ENCODE results near the gene BRMS1. TPM values are rescaled to one million over a fixed set of nuclear protein-coding genes. Genes with fewer than 3 reads are reported as not detected.
"Not testable (repeated sequence)": the region's sequence is repeated elsewhere in the genome, so short reads cannot be mapped to it uniquely, and the experiment has no call there.

Gene BRMS1
- total and polyA plus RNA-seq, 4 donors, result 21.5 to 55.2 (median 23.4) TPM

DNA sequence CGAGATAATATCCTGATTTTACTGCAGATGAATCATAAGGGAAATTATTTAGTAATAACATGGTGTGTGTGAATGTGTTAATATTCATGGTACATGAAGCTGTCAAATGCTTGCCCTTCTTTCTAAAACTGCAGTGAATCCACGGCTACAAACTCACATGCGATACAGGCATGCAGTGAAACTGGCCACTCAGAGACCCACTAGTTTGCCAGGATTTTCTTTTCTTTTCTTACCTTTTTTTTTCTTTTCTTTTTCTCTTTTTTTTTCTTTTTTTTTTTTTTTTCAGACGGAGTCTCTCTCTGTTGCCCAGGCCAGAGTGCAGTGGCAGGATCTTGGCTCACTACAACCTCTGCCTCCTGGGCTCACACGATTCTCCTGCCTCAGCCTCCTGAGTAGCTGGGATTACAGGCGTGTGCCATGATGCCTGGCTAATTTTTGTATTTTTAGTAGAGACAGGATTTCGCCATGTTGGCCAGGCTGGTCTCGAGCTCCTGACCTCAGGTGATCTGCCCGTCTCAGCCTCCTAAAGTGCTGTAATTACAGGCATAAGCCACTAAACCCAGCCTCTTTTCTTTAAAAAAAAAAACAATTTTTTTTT lies 28.9 kb upstream of the BRMS1 start:
- intact Hi-C loops (cut with DNase I); H3K4me1 ChIP-seq (ENCODE audit: control insufficient read depth in 1 of 2, insufficient read depth in 2 of 2, low read length in 2 of 2); ATAC-seq (ENCODE audit: low FRiP score); DNase-seq; H3K9me3 ChIP-seq (ENCODE audit: control insufficient read depth, low read length); H3K36me3 ChIP-seq (ENCODE audit: control insufficient read depth in 1 of 2, insufficient read depth in 2 of 2, low read length in 1 of 2); H3K27me3 ChIP-seq (ENCODE audit: control insufficient read depth in 1 of 2, insufficient read depth in 2 of 2, low read length in 1 of 2); H3K4me3 ChIP-seq (ENCODE audit: low read length in 2 of 2); H3K27ac ChIP-seq (ENCODE audit: low read depth in 1 of 2, low read length in 2 of 2): not testable (repeated sequence)
- WGBS, 2 donors, result 60 to 71% methylated on average over 9 of the region's 9 CpGs

DNA sequence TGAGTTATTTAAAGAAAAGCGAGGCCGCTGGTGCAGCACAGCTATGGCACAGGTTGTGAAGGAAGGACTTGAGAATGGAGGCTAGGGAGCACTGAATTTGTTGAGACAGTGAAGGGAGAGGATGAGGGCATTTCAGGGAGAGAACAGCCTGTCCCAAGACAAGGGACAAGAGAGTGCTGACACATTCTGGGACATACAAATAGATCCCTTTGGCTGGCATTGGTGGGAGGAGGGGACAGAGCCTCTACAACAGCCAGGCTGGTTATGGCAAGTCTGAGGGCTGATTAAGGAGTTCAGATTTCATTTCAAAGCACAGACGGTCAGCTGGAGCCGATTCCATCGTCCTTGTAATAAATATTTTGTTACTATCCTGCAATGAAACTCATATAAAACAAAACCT lies 28.4 kb upstream of the BRMS1 start:
- Histone ChIP-seq H3K4me1 (ENCODE audit: control insufficient read depth in 1 of 2, insufficient read depth in 2 of 2, low read length in 2 of 2) (no peaks in the 10 kb centered on the region), H3K9me3 (ENCODE audit: control insufficient read depth, low read length) (no peaks in the 10 kb centered on the region), H3K27me3 (ENCODE audit: control insufficient read depth in 1 of 2, insufficient read depth in 2 of 2, low read length in 1 of 2) (no peaks in the 10 kb centered on the region), H3K36me3 (ENCODE audit: control insufficient read depth in 1 of 2, insufficient read depth in 2 of 2, low read length in 1 of 2) (no peaks in the 10 kb centered on the region), H3K4me3 (ENCODE audit: low read length in 2 of 2) (no peak overlapping the region), H3K27ac (ENCODE audit: low read depth in 1 of 2, low read length in 2 of 2) (no peak overlapping the region)
- intact Hi-C loops (cut with DNase I), result no loop called here
- no peak for ATAC-seq (ENCODE audit: low FRiP score)
- 44 to 45% methylated on average over 5 of the region's 5 CpGs for WGBS, 2 donors
- DNase-seq, result no peak

DNA sequence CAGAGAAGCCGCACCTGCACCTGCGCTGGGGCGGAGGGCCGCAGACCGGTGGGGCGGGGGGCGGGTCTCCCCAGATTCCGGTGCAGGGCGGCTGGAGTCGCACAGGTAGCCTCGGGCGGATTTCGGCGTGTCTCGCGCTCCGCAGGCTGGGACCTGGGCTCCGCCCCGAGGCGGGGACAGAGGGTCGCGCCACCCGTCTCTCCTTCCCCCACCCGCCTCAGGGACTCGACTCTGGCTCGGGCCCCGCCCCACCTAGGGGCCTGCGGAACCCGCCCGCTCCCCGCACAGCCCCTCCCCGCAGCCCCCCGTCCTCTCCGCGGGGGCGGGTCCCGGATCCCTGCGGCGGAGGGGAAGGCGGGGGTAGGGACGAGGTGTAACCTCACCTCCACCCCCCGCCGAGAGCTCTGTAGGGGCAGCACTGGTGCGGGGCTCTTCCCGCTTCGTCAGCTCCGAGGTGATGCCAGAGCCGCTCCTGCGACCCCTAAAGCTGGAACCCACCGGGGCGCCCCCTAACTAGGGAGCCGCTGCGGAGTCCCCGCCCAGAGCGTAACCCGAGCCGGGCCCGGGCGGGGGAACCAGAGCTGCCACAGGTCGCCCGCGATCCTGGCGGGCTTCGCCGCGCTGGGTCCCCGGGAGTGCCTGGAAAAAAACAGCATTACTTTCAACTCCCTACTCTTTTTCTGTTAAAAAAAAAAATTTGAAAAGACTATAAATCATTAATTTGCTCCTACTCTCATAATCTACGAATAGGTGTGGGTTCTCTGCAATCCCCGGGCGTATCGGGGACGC lies 26.9 kb upstream of the BRMS1 start, which contains the start of gene SLC29A2:
TSS of gene SLC29A2 (minus strand) at position 134 of the 789 bp plus-strand sequence. CDS start 169 bp downstream, outside the sequence.
- peak within 1 kb of the TSS; percentile 51 to 77 for H3K4me3 ChIP-seq (ENCODE audit: low read length in 2 of 2)
- H3K9me3 ChIP-seq (ENCODE audit: control insufficient read depth, low read length), result no peaks in the 10 kb centered on the region
- no peaks in the 10 kb centered on the region for H3K27me3 ChIP-seq (ENCODE audit: control insufficient read depth in 1 of 2, insufficient read depth in 2 of 2, low read length in 1 of 2)
- intact Hi-C loops (cut with DNase I), result no loop called here
- ATAC-seq (ENCODE audit: low FRiP score), result peak; percentile 75
- H3K36me3 ChIP-seq (ENCODE audit: control insufficient read depth in 1 of 2, insufficient read depth in 2 of 2, low read length in 1 of 2), result no peaks in the 10 kb centered on the region
- DNase-seq, result peak; percentile 61 to 78
- H3K27ac ChIP-seq (ENCODE audit: low read depth in 1 of 2, low read length in 2 of 2), result no peak within 1 kb of the TSS
- WGBS, 2 donors, result 1% methylated on average over 51 to 72 of the region's 72 CpGs
- H3K4me1 ChIP-seq (ENCODE audit: control insufficient read depth in 1 of 2, insufficient read depth in 2 of 2, low read length in 2 of 2), result no peaks in the 10 kb centered on the region

DNA sequence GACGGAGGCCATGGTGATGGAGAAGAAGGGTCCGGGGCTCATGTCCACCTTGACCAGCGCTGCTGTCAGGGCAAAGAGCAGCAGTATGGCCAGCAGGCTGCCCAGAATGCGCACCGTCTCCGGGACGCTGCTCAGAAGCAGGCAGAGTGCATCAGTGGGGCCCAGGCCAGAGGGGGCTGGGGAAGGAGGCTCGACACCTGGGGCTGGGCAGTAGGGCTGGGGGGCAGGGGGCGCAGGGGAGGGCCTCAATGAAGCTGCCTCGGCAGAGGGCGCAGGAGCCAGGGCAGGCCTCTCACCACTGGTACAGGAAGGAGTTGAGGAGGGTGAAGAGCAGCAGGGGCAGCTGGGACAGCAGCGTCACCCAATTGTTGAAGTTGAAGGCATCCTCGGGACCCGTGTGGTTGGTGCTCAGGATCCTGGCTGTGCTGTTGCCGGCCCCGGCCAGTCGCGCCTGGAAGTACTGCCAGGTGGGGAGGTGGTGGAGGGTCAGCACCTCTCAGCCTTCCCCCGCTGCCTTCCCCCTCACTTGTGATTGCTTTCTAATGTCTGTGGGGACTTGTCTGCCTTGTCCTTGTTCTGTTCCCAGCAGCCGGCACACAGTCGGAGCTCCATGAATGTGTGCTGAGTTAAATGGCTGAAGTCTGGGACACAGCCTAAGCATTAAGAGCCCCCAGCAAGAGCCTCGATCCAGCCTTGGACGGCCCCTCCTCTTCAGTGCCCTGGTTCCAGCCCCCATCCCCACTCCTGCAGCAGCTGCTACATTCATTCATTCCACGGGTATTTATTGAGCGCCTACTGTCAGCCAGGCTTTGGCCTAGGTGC lies 24.4 kb upstream of the BRMS1 start:
- no peaks in the 10 kb centered on the region for H3K36me3 ChIP-seq (ENCODE audit: control insufficient read depth in 1 of 2, insufficient read depth in 2 of 2, low read length in 1 of 2)
- H3K27ac ChIP-seq (ENCODE audit: low read depth in 1 of 2, low read length in 2 of 2), result no peak overlapping the region
- intact Hi-C loops (cut with DNase I), result no loop called here
- DNase-seq (no peak), ATAC-seq (ENCODE audit: low FRiP score) (no peak)
- WGBS, 2 donors, result 89 to 91% methylated on average over 25 of the region's 25 CpGs
- H3K4me1 ChIP-seq (ENCODE audit: control insufficient read depth in 1 of 2, insufficient read depth in 2 of 2, low read length in 2 of 2), result no peaks in the 10 kb centered on the region
- H3K27me3 ChIP-seq (ENCODE audit: control insufficient read depth in 1 of 2, insufficient read depth in 2 of 2, low read length in 1 of 2), result no peaks in the 10 kb centered on the region
- no peak overlapping the region for H3K4me3 ChIP-seq (ENCODE audit: low read length in 2 of 2)
- H3K9me3 ChIP-seq (ENCODE audit: control insufficient read depth, low read length), result no peaks in the 10 kb centered on the region

DNA sequence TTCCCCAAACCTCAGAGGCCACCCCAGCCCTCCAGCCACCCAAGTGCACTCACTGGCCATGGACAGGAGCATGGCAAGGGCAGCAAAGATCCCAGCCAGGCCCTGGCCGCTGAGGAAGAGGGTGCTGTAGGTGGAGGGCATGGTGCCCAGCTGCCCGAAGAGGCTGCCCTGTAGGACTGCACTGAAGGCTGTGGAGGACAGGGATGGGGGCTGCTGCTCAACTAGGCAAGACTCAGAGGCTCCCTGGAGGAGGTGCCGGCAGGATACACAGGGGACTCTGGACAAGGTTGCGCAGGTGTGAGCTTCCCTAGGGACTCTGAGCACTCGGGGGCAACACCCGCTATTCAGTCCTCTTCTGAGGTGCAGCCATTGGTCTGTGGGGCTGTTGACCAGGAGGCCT lies 23.6 kb upstream of the BRMS1 start:
- intact Hi-C loops (cut with DNase I), result no loop called here
- DNase-seq (no peak), ATAC-seq (ENCODE audit: low FRiP score) (no peak)

DNA sequence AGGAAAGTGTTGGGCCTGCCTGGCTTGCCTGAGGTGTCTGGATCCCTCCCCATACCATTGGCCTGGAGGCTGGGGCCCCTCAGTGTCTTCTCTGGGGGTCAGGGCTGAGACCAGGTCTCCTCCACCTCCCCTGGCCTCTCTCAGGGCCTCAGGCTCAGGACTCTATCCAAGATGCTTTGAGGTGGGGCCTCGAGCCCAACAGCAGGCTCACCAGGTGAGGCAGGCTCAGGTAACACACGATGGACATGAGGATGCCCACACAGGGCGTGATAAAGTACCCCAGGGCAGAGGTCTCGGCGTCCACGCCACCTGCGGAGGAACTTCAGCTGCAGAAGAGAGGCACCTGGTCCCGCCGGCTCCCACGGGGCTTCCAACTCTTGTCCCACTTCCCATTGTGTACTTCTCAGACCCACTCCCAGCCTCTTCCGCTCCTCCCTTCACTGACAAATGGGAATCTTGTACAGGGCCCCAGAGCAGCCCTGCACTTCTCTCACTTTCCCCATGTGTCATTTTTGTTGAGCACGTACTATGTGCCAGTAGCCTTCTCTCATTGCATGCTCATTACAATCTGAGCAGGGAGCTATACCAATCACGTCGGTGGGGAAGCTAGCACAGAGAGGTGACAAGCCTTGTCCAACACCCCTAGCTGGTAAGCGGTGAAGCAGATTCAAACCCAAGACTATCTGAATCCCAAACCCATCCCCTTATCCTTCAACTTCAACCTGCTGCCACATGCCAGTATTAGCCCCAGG lies 22.8 kb upstream of the BRMS1 start:
- WGBS, 2 donors, result 92 to 93% methylated on average over 15 of the region's 15 CpGs
- Histone ChIP-seq H3K36me3 (ENCODE audit: control insufficient read depth in 1 of 2, insufficient read depth in 2 of 2, low read length in 1 of 2) (no peaks in the 10 kb centered on the region), H3K27ac (ENCODE audit: low read depth in 1 of 2, low read length in 2 of 2) (no peak overlapping the region), H3K4me1 (ENCODE audit: control insufficient read depth in 1 of 2, insufficient read depth in 2 of 2, low read length in 2 of 2) (no peaks in the 10 kb centered on the region), H3K27me3 (ENCODE audit: control insufficient read depth in 1 of 2, insufficient read depth in 2 of 2, low read length in 1 of 2) (no peaks in the 10 kb centered on the region), H3K4me3 (ENCODE audit: low read length in 2 of 2) (no peak overlapping the region), H3K9me3 (ENCODE audit: control insufficient read depth, low read length) (no peaks in the 10 kb centered on the region)
- ATAC-seq (ENCODE audit: low FRiP score) (no peak), DNase-seq (no peak)
- intact Hi-C loops (cut with DNase I), result no loop called here

More for the DNA sequence above, 23.6 kb upstream of the BRMS1 start:
- Histone ChIP-seq H3K27me3 (ENCODE audit: control insufficient read depth in 1 of 2, insufficient read depth in 2 of 2, low read length in 1 of 2) (no peaks in the 10 kb centered on the region), H3K36me3 (ENCODE audit: control insufficient read depth in 1 of 2, insufficient read depth in 2 of 2, low read length in 1 of 2) (no peaks in the 10 kb centered on the region), H3K4me3 (ENCODE audit: low read length in 2 of 2) (no peak overlapping the region), H3K27ac (ENCODE audit: low read depth in 1 of 2, low read length in 2 of 2) (no peak overlapping the region), H3K9me3 (ENCODE audit: control insufficient read depth, low read length) (no peaks in the 10 kb centered on the region), H3K4me1 (ENCODE audit: control insufficient read depth in 1 of 2, insufficient read depth in 2 of 2, low read length in 2 of 2) (no peaks in the 10 kb centered on the region)
- 86 to 88% methylated on average over 6 of the region's 6 CpGs for WGBS, 2 donors

DNA sequence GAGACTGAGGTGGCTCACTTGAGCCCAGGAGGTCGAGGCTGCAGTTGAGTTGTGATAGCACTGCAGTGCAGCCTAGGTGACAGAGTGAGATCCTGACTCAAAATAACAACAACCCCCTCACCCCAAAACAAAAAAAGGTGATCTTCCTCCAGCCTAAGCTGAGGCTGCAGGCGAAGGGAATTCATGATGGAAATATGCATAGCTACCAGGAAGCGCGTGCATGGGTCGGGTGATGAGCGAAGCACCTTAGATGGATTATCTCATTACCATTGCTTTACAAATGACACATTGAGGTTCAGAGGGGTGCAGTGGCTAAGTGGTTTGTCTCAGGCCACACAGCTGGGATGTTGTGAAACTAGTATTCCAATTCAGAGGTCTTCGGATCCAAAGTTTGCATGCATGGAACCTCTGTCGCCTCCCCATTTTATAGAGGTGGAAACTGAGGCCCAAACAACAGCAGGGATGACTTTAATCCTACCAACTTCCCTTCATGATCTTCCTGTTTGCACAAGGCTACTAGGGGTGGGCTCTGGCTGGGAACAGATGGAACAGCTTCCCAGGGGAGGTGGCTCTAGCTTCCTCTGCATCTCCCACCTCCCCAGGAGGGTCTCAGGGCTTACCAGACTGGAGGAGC lies 22.1 kb upstream of the BRMS1 start:
- ATAC-seq (ENCODE audit: low FRiP score) (no peak), DNase-seq (no peak)
- no peaks in the 10 kb centered on the region for H3K27me3 ChIP-seq (ENCODE audit: control insufficient read depth in 1 of 2, insufficient read depth in 2 of 2, low read length in 1 of 2)
- H3K27ac ChIP-seq (ENCODE audit: low read depth in 1 of 2, low read length in 2 of 2), result no peak overlapping the region
- 92 to 95% methylated on average over 8 of the region's 8 CpGs for WGBS, 2 donors
- H3K9me3 ChIP-seq (ENCODE audit: control insufficient read depth, low read length), result no peaks in the 10 kb centered on the region
- no peak overlapping the region for H3K4me3 ChIP-seq (ENCODE audit: low read length in 2 of 2)
- no peaks in the 10 kb centered on the region for H3K4me1 ChIP-seq (ENCODE audit: control insufficient read depth in 1 of 2, insufficient read depth in 2 of 2, low read length in 2 of 2)
- H3K36me3 ChIP-seq (ENCODE audit: control insufficient read depth in 1 of 2, insufficient read depth in 2 of 2, low read length in 1 of 2), result no peaks in the 10 kb centered on the region
- intact Hi-C loops (cut with DNase I), result no loop called here

All from aorta (tissue), 5 donors.